Aorta (tissue), 5 donors: ENCODE measurements around the gene DENND11. TPM values are rescaled to one million over a fixed set of nuclear protein-coding genes. Genes with fewer than 3 reads are reported as not detected.

Experiments
- ATAC-seq: fragments of 200-7000 bp; cut with Tn5 transposase; one replicate; pipeline ENCODE4 v1.9.1; 2022; ENCODE audit warnings: moderate library complexity; ENCODE audit not compliant: low FRiP score
- DNase-seq, 2 donors: peaks; one replicate each; pipeline ENCODE4 v3.0.0-alpha.2; 2020
- H3K27ac ChIP-seq, 2 donors: one replicate each; pipeline ENCODE4 v1.5.1; 2013; ENCODE audit warnings: low read length in 2 of 2, mild to moderate bottlenecking in 2 of 2, moderate library complexity in 2 of 2, control low read depth in 1 of 2, inconsistent platforms in 1 of 2, low read depth in 1 of 2
- H3K27me3 ChIP-seq, 2 donors: one replicate each; pipeline ENCODE4 v1.6.1; 2013; ENCODE audit warnings: control low read depth in 1 of 2, low read length in 1 of 2, mild to moderate bottlenecking in 1 of 2, moderate library complexity in 1 of 2; ENCODE audit not compliant: insufficient read depth in 2 of 2, control insufficient read depth in 1 of 2
- H3K36me3 ChIP-seq, 2 donors: one replicate each; pipeline ENCODE4 v1.6.1; 2013; ENCODE audit warnings: control low read depth in 1 of 2, low read length in 1 of 2, mild to moderate bottlenecking in 1 of 2; ENCODE audit not compliant: insufficient read depth in 2 of 2, control insufficient read depth in 1 of 2
- H3K4me1 ChIP-seq, 2 donors: one replicate each; pipeline ENCODE4 v1.6.1; 2013; ENCODE audit warnings: low read length in 2 of 2, control low read depth in 1 of 2, mild to moderate bottlenecking in 1 of 2, moderate library complexity in 1 of 2; ENCODE audit not compliant: insufficient read depth in 2 of 2, control insufficient read depth in 1 of 2
- H3K4me3 ChIP-seq, 2 donors: one replicate each; pipeline ENCODE4 v1.5.1; 2013; ENCODE audit warnings: low read length in 2 of 2, control low read depth in 1 of 2, mild to moderate bottlenecking in 1 of 2
- H3K9me3 ChIP-seq: one replicate; pipeline ENCODE4 v1.6.1; 2013; ENCODE audit warnings: mild to moderate bottlenecking, low read length; ENCODE audit not compliant: control insufficient read depth
- WGBS, 2 donors: extraction: QIAGEN DNeasy Blood & Tissue Kit; methylation state at CpG; one replicate each; pipeline ENCODE4 v1.1.7; 2013; 5-methylcytosine and 5-hydroxymethylcytosine counted together
- intact Hi-C, 2 donors: fragments of 100-400 bp; cut with DNase I; formaldehyde crosslinking; loops; one replicate each; pipeline versions ENCODE4 v1.14.2 to v1.15.0; 2022
- polyA plus RNA-seq, 2 donors: library from polyadenylated mRNA; stranded (reverse); fragments of 200-250 nt; gene quantifications; one replicate each; pipeline ENCODE4 v1.2.3, GENCODE V29; 2013
- total RNA-seq, 2 donors: library from RNA; stranded (reverse); fragmentation: NEBNext Ultra II Directional; extraction: Animal tissue kit (Norgen Biotek cat#: 25700); gene quantifications; one replicate each; pipeline ENCODE4 v1.2.1, GENCODE V29; 2021
- donor health status: healthy with polysubstance abuse.
- donor health status: Bipolar disorder and iron deficiency.
- donor health status: DM: no; HTN: no; CAD: no.
- donor health status: DM: no; HTN: no; CAD: no.
- donor health status: DM: yes; HTN: yes; CAD: no.

Gene DENND11
- total and polyA plus RNA-seq, 4 donors, result 7.3 to 31.6 (median 15.5) TPM

DNA sequence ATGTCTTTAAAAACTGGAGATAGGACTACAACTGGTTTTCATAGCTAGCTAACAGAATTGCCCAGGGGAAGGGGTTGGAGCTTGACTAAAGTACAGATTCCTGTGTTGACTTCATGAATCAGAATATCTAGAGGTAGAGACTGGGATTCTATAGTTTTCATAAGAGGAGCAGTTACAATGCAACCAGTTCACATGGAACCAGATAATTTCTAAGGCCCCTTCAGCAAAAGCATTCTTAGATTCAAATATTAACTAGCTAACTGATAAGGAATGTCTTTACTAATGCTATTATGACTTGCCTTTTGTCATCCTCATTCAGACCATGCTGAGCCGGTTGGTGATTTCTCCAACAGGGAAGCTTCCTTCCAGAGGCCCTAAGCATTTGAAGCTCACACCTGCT lies 11.9 kb upstream of the DENND11 start:
- H3K9me3 ChIP-seq, result no peaks in the 10 kb centered on the region
- H3K36me3 ChIP-seq, result peaks cover 0 to 3% of the 10 kb centered on the region in 2 donors
- 86 to 94% methylated on average over 1 of the region's 1 CpG for WGBS, 2 donors
- H3K4me1 ChIP-seq, result no peaks in the 10 kb centered on the region
- DNase-seq (no peak), ATAC-seq (no peak)
- H3K27me3 ChIP-seq, result no peaks in the 10 kb centered on the region
- intact Hi-C loops, result no loop called here
- no peak overlapping the region for H3K27ac ChIP-seq
- H3K4me3 ChIP-seq, result no peak overlapping the region

DNA sequence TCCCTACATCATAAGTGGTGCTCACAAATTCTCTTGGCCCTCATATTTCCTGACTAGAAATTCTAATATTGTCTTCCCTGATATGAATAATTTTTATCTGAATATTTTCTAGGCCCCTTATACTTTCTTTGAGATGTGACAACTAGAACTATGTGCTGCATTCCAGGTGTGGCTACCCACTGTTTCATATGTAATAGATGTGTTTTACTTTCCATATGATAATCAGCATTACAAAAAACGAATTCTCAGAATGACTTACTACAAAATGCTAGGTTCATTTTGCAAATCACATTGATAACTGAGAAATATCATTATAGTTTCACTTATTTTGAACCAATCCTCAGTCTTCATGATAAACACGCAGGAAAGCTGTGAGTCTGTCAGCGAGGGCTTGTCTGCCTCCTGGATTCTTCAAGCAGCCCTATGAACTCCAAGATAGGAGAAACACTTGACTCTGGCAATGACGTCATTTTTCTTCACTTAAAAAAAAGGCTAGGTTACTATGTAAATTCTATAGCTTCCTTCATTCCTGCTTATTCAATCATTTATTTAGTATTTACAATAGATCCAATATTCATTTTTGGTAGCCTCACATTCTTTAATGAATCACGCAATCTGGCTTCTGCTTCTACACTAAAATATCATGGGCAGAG lies 10.8 kb upstream of the DENND11 start:
- 85 to 89% methylated on average over 5 of the region's 5 CpGs for WGBS, 2 donors
- intact Hi-C loops, result no loop called here
- H3K9me3 ChIP-seq, result no peaks in the 10 kb centered on the region
- H3K27ac ChIP-seq, result no peak overlapping the region
- no peaks in the 10 kb centered on the region for H3K4me1 ChIP-seq
- ATAC-seq (no peak), DNase-seq (no peak)
- H3K36me3 ChIP-seq, result peaks cover 0 to 3% of the 10 kb centered on the region in 2 donors
- no peak overlapping the region for H3K4me3 ChIP-seq
- H3K27me3 ChIP-seq, result no peaks in the 10 kb centered on the region

DNA sequence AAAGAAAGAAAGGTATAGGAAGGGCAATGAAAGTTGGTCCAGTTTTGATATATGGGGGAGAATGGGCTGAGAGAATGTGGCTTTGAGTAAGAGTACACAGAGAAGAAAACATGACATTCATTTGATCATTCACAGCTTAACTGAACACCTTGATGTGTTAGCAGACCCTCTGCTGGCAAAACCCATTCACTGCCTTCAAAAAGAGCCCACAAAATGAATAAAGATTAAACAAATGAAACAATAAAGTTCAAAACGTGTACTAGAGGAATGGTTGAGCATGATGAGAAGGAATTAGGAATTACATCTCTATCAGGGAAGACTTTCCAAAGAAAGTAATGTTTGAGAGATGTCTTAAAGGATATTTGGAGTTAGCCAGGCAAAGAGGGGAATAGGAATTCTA lies 8.3 kb upstream of the DENND11 start:
- ATAC-seq (no peak), DNase-seq (no peak)
- Histone ChIP-seq H3K27me3 (no peaks in the 10 kb centered on the region), H3K4me1 (no peaks in the 10 kb centered on the region), H3K4me3 (no peak overlapping the region), H3K27ac (no peak overlapping the region), H3K36me3 (peaks cover 0 to 3% of the 10 kb centered on the region in 2 donors), H3K9me3 (no peaks in the 10 kb centered on the region)
- intact Hi-C loops, result no loop called here
- 48 to 51% methylated on average over 1 of the region's 1 CpG for WGBS, 2 donors

DNA sequence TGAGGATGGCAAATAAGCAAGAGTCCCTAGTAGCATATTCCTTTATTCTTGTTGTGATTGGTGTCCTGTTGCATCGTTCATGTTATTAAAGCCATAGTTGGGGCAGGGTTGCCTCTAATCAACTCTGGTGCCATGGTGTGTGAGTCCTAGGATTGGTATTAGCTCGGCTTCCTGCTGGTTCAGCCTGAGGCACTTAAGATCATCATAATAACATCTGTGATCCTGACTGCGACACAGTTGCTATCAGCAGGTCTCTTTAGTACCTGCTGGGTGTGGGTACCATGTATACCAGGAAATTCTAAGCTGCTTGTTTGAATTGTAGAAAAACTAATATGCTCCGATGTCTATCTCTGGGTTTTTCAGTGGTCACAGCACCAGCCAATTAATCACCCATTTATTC lies 7.8 kb upstream of the DENND11 start:
- no peaks in the 10 kb centered on the region for H3K27me3 ChIP-seq
- 95 to 96% methylated on average over 4 of the region's 4 CpGs for WGBS, 2 donors
- peaks cover 0 to 3% of the 10 kb centered on the region in 2 donors for H3K4me1 ChIP-seq
- ATAC-seq (no peak), DNase-seq (no peak)
- no peak overlapping the region for H3K27ac ChIP-seq
- H3K9me3 ChIP-seq, result no peaks in the 10 kb centered on the region
- intact Hi-C loops, result no loop called here
- no peak overlapping the region for H3K4me3 ChIP-seq
- peaks cover 0 to 3% of the 10 kb centered on the region in 2 donors for H3K36me3 ChIP-seq

DNA sequence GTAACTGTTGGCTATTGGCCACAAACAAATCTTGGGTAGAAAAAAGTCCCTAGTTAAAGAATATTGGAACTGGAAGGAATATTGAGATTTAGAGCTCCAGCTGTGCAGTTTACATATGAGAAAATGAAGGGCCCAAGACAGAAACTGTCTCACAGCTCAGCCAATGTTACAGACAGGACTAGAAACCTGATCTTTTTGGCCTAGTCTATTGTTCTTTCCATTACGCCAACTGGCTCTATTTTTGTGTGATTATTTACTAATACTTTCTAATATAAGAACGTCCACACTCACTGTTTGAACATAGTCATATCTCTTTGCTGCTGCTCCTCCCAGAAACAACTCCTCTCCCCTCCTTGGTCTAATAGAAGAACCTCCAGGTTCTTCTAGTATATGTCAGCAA lies 7.4 kb upstream of the DENND11 start:
- Histone ChIP-seq H3K27ac (no peak overlapping the region), H3K4me3 (no peak overlapping the region), H3K27me3 (no peaks in the 10 kb centered on the region), H3K36me3 (peaks cover 0 to 3% of the 10 kb centered on the region in 2 donors), H3K9me3 (no peaks in the 10 kb centered on the region), H3K4me1 (peaks cover 0 to 6% of the 10 kb centered on the region in 2 donors)
- WGBS, 2 donors, result 77 to 86% methylated on average over 2 of the region's 2 CpGs
- intact Hi-C loops, result no loop called here
- no peak for DNase-seq
- ATAC-seq, result no peak

DNA sequence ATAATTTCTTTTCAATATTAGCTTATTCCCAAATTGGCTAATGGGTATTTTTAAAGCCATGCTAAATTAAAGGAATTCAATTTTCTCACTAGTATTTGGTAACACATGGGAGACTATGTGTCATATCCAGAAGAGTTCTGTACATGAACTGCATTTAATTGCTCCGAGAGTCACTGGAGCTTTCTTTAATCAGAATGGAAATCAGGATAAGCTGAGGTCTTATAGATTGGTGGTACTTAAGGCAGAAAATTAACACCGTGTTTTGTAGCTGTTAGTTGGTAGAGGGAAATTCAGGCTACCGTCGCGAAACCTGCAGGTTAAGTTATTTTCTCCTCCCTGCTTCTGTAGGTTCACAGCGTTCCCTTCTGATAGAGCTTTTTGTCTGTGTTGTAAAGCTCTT lies 6.4 kb upstream of the DENND11 start, which contains the start of gene WEE2:
WEE2 (plus strand) TSS at position 3 of the 400 bp plus-strand sequence. CDS start 406 bp downstream, outside the sequence.
- Histone ChIP-seq H3K4me3 (no peak within 1 kb of the TSS), H3K4me1 (peaks cover 0 to 6% of the 10 kb centered on the region in 2 donors), H3K27me3 (no peaks in the 10 kb centered on the region), H3K27ac (no peak within 1 kb of the TSS), H3K9me3 (no peaks in the 10 kb centered on the region), H3K36me3 (peaks cover 0 to 3% of the 10 kb centered on the region in 2 donors)
- WGBS, 2 donors, result 92 to 94% methylated on average over 6 of the region's 6 CpGs
- ATAC-seq, result no peak
- DNase-seq, result no peak
- intact Hi-C loops, result no loop called here

DNA sequence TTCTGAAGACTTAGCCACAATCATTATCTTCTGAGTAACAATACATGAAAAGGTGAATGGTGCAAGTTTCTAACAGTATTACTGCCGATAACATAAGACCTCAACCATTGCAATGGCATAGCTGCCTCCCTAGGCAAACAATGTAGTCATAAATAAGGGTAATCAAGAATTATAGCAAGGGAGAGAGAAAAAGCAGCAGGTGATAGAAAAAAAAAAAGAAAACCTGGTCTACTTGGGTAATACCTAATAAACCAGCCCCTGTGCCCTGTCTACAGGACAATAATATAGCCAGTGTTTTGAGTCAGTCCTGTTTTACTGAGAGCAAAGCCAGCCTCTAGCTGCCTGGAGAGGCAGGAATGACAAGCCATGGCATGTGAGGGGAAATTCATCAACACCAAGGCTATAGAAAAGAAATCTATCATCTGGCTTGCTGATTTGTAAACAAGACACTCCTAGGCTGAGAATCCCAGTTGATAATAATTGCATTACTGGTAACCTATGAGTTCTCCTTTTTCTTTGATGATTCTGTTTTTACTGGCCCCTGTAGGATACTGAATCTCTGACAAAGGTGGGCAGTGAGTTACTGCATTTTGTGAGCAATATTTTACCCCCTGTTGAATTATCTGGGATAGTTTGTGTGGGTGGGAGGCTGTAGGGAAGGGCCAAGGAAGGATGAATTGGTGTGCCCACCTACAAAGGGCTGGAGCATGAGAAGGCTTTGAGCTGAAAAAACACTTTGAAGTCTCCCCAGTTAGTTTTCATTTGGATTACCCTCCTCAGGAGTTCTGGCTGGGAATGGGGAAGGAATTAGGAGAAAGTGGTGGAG lies 4.5 kb upstream of the DENND11 start:
- 97 to 98% methylated on average over 1 of the region's 1 CpG for WGBS, 2 donors
- H3K27ac ChIP-seq, result no peak overlapping the region
- no peaks in the 10 kb centered on the region for H3K27me3 ChIP-seq
- DNase-seq (no peak), ATAC-seq (no peak)
- H3K9me3 ChIP-seq, result no peaks in the 10 kb centered on the region
- intact Hi-C loops, result no loop called here
- peaks cover 0 to 6% of the 10 kb centered on the region in 2 donors for H3K4me1 ChIP-seq
- H3K36me3 ChIP-seq, result peaks cover 0 to 3% of the 10 kb centered on the region in 2 donors
- H3K4me3 ChIP-seq, result no peak overlapping the region

DNA sequence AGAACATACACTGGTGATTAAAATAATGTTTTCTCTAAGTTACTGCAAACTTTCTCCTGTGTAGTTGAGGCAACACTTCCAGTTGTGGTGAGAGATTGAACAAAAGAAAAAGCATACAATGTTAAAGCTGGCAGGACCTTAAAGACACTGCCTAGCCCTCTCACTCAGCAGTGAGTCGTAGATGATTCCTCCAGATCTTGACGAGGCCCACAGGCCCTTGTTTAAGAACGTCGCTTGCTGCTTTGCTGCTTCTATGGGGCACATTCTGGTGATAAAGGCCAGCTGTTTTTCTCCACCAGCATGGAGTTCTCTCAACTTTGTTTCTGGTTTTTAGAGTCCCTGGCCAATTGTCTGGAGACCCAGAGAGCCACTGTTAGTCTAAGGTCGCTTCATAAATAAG lies 2.8 kb upstream of the DENND11 start:
- peaks cover 0 to 2% of the 10 kb centered on the region in 2 donors for H3K36me3 ChIP-seq
- H3K4me3 ChIP-seq, result no peak overlapping the region
- WGBS, 2 donors, result 68% methylated on average over 5 of the region's 5 CpGs
- H3K4me1 ChIP-seq, result peaks cover 0 to 6% of the 10 kb centered on the region in 2 donors
- ATAC-seq, result no peak
- H3K9me3 ChIP-seq, result no peaks in the 10 kb centered on the region
- no peaks in the 10 kb centered on the region for H3K27me3 ChIP-seq
- peak overlapping the region; percentile 31 to 48 for H3K27ac ChIP-seq
- DNase-seq, result no peak
- intact Hi-C loops, result loop anchor here (5.0 kb wide), 2 partner anchors 33 to 47 kb away; partner anchors contain the start of gene SSBP1 (in 1 of the 2)
